Epithelial cell of proximal tubule (primary cell): ENCODE data around the gene HOXD3. TPM values are rescaled to one million over a fixed set of nuclear protein-coding genes. Genes with fewer than 3 reads are reported as not detected.

Experiments
- DNase-seq: peaks from one replicate; pipeline ENCODE4 v3.0.0-alpha.2; 2011; ENCODE audit warnings: low read depth
- H3K4me3 ChIP-seq: 2 replicates; pipeline ENCODE4 v1.5.1; 2011; ENCODE audit warnings: low read depth, mild to moderate bottlenecking, low read length
- total RNA-seq: library from RNA; depleted of rRNA; stranded (reverse); fragments of >200 nt; gene quantifications from 2 replicates; pipeline ENCODE4 v1.2.3, GENCODE V29; 2015
- TF ChIP-seq, protein P1 (sequence below): conservative IDR thresholded peaks from 2 replicates; pipeline ENCODE4 v1.5.1; 2012; ENCODE audit warnings: low read depth, mild to moderate bottlenecking, low read length

HOXD3 gene
- 8.2 and 9.4 TPM in 2 replicates for total RNA-seq

DNA sequence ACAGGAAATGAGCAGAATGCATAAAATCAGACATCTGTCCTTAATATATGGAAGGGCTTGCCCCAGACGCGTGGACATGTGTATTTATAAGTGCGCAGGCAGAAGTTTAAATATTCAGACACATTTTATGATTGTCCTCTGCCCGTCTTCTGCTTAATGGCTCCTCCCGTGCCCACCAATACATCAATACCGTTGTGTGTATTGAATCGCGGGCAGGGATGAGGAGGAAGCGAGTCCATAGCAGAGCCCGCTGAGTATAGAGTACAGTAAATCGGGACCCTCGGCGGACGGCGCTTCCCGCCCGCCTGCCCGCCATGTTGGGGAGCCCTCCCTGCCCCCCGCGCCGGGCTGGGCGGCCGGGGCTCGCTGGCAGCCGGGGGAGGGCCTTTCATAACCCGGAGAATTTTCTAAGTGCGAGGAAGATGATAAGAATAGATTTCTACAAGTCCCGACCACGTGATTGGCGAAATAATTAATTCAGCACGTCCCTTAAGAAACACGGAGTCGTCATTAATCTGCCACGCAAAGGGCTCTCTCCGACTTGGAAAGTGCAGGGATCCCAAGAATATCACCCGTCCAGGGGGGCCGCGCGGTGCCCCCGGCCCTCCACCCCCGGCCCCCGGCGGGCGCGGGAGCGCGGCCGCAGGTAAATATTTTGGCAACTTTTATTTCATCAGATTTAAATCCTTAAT lies at the start of gene HOXD3:
HOXD3 (plus strand) TSS at position 501 of the 692 bp plus-strand sequence. CDS start 11,808 bp downstream, outside the sequence.
- DNase-seq = no peak
- peak within 1 kb of the TSS; percentile 66 for H3K4me3 ChIP-seq

DNA sequence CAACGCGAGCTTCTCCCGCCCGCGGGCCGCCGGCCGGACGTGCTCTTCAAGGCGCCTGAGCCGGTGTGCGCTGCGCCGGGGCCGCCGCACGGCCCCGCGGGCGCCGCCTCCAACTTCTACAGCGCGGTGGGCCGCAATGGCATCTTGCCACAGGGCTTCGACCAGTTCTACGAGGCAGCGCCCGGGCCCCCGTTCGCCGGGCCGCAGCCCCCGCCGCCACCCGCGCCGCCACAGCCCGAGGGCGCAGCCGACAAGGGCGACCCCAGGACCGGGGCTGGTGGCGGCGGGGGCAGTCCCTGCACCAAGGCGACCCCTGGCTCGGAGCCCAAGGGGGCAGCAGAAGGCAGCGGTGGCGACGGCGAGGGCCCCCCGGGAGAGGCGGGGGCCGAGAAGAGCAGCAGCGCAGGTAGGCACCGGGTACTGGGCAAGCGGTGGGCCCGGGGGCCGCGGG lies 49.4 kb upstream of the HOXD3 start:
- TF ChIP-seq, protein P1, sequence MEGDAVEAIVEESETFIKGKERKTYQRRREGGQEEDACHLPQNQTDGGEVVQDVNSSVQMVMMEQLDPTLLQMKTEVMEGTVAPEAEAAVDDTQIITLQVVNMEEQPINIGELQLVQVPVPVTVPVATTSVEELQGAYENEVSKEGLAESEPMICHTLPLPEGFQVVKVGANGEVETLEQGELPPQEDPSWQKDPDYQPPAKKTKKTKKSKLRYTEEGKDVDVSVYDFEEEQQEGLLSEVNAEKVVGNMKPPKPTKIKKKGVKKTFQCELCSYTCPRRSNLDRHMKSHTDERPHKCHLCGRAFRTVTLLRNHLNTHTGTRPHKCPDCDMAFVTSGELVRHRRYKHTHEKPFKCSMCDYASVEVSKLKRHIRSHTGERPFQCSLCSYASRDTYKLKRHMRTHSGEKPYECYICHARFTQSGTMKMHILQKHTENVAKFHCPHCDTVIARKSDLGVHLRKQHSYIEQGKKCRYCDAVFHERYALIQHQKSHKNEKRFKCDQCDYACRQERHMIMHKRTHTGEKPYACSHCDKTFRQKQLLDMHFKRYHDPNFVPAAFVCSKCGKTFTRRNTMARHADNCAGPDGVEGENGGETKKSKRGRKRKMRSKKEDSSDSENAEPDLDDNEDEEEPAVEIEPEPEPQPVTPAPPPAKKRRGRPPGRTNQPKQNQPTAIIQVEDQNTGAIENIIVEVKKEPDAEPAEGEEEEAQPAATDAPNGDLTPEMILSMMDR = no peak
- DNase-seq = no peak
- H3K4me3 ChIP-seq = peak overlapping the region; percentile 35

More for the DNA sequence above, at the start of gene HOXD3:
- TF ChIP-seq, protein P1 = no peak

DNA sequence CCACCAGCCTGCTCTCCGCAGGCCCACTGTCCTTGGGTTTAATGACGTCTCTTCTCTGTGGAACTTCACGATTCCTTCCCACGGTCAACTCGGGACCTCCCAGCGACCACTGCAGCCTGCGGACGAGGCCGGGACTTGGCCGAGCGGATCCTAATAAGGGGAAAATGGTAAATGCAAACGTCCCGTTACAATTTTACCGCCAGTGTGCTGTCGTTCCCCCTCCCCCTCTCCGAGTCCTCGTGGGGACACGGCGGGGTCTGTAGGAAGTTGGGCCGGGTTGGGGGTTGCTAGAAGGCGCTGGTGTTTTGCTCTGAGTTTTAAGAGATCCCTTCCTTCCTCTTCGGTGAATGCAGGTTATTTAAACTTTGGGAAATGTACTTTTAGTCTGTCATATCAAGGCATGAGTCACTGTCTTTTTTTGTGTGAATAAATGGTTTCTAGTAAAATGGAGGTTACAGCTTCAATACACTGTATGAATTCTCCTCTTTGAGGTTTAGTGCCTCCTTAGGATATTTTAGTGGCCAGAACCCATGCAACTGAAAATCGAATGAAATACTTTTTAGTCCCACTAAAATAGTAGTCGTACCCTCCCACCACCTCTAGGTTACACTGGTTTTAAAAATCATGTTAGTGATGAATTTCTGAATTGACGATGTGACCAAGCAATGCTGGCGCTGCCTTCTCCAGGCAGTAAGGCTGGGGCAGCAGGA lies 47.8 kb upstream of the HOXD3 start:
- TF ChIP-seq, protein P1 = no peak
- DNase-seq = no peak
- H3K4me3 ChIP-seq = peak overlapping the region; percentile 35

DNA sequence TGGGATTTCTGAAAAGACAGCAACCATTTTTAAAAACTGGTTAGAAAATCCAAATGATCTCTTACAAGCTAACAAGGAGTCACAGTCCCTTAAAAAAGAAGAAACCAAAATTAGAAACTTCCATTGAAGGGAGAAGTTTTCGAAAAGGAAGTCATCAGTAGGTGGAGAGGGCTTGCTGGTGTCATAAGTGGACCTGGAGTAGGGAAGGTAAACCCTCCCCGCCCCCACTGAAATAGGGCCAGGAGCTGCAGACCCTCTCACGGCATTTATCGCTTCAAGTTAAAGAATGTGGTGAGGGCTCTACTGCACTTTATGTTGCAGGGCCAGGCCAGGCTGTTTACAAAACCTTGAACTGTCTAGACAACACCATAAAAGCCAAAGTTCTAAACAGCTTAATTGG lies 47.2 kb upstream of the HOXD3 start:
- TF ChIP-seq, protein P1 = no peak
- H3K4me3 ChIP-seq = peak overlapping the region; percentile 35
- DNase-seq = no peak

DNA sequence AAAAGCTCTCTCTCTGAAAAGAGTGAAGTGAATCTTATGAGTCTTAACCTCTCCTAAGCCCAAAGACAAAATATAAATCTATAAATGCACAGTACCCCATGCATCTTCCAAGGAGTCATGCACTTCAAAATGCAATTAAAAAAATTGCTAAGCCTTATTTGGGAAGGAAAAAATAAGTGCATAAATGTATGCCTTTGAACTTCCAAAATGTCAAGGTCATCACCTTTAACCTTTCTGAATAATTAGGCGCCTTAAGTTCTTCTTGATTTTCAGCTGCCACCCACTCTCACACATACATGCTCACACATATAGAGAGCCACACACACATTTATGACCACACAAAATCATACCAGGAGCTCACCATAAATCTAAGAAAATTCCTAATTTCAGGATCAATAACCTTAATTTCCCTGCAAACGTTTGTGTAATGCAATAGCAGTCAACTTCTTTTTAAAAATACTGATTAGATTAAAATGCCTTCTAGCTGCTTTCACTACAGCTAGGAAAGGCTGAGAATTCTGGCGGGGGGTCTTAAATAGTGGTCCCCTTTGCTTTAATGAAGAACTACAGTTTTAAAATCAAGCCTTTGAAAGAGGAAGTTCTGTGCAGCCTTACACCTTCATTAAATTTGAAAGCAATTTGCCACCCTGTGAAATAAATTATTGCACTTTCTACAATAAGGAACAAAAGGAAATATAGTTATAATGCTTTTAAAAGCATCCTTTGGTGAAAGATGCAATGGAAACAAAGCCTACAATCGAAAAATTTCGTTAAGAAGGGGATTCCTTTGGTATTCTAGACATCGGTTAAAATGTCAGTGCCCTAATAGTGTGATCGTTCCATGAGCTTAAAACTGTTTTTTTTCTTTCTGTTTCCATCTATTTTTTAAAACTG lies 46.4 kb upstream of the HOXD3 start:
- TF ChIP-seq, protein P1 = no peak
- peak overlapping the region; percentile 35 for H3K4me3 ChIP-seq
- no peak for DNase-seq

DNA sequence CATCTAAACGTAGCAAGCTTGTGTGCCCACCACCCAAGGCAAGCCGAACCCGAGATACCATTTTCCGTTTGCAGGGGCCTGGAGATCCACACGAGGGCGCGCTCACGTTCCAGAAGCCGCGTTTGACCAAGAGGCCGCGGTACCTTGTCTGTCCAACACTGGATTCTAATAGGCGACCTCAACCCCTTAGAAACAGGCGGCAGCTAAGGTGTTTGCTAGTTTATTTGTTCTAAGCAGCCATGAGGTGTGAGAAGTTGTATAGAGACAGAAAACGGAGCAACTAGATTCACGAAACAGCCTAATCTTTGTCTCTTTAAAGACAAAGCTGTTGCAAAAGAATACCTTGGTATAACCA lies 45.8 kb upstream of the HOXD3 start:
- TF ChIP-seq, protein P1 = peak; percentile 90
- no peak for DNase-seq
- H3K4me3 ChIP-seq = peak overlapping the region; percentile 36
